ENCODE measurements around the gene HOXA7.

The HOXA7 gene

DNA sequence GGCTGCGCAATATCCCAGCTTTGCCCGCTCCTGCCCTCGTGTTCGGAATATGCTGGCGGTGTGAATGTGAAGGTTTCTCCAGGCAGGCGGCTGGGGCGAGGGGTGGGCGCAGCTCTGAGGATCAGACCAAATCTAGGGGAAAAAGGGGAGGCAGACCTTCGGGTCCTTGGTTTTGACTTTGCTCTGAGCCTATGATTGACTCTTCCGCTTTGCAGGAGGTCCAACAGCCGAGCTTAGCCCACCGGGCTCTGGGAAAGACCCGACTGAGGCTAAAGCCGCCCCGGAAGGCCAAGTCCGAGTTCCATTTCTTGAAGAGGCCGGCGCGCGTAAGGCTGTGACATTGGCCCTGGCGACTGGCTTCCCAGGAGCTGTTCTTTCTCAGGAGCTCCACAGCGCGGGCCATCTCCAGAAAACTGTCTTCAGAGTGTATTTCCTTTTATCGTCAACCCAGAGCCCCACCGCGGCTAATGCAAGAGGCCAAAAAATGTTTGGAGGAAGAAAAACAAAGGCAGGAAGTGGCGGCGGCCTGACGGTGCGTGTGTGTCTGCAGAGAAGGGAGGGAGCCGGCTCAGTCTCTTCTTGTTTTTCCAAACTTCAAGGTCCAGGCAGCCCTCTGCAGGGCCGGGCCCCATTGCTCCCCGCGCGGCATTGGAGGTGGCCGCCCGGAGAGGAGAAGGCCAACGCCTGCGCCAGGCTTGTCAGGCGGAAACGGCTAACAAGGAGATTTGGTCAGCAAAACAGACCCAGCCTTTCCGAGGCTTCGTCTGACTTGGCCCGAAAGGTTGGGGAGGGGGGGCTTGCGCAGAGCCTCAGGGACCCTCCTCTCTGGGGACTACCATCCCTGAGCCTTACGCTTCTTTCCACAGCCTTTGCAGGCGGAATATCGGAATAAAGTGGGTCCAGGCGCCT is 32.2 kb upstream of the HOXA7 start:
- no peak overlapping the region for H3K4me3 ChIP-seq (ENCODE audit: low read length)
- no peak for TF ChIP-seq CTCF (conservative IDR thresholded peaks at IDR 0.05; ENCODE audit: low read depth, low read length)
- DNase-seq (ENCODE audit: low read depth): no peak

GRCh38 chr7:27187475-27188385 is 31.3 kb upstream of the HOXA7 start:
- TF ChIP-seq CTCF (conservative IDR thresholded peaks at IDR 0.05; ENCODE audit: low read depth, low read length): no peak
- no peak overlapping the region for H3K4me3 ChIP-seq (ENCODE audit: low read length)
- no peak for DNase-seq (ENCODE audit: low read depth)

GRCh38 chr7:27186668-27187474 is 30.4 kb upstream of the HOXA7 start:
- no peak overlapping the region for H3K4me3 ChIP-seq (ENCODE audit: low read length)
- TF ChIP-seq CTCF (conservative IDR thresholded peaks at IDR 0.05; ENCODE audit: low read depth, low read length): no peak
- no peak for DNase-seq (ENCODE audit: low read depth)

DNA sequence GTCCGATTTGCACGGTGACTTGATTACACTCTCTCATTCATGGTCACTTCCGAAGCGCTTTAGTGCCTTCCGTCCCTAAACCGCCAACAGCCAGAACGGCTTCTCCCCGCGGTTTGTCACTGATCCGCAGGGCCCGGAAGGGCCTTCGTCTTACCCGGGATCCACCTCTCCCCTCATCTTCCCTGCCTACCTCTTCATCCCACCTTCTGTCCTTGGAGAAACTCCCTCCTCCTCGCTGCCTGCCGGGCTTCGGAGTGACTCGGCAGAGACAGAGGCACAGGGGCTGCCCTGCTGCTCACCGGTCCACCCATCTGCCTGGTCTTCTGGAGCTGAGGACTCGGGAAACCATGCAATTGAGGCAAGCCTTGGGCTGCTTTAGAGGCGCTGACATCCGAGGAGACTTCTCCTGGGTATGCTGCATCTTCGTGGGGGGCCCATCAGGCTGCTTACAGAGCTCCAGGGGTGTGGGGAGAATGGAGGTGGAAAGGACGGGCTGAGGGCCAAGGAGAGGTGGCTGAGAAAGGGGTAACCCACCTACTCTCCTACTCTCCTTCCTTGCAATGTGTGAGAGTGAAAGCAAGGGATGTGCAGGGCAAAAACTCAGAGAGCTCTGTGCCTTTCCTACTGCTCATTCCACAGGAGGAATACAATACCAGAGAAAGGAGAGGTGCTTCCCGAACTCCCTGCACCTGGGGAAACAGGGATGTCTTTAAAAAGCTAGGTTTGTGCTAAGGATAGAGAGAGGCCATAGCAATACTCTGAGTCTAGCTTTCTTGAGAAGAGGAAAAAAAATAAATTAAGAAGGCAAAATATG is 29.6 kb upstream of the HOXA7 start:
- no peak for DNase-seq (ENCODE audit: low read depth)
- H3K4me3 ChIP-seq (ENCODE audit: low read length): no peak overlapping the region
- TF ChIP-seq CTCF (conservative IDR thresholded peaks at IDR 0.05; ENCODE audit: low read depth, low read length): no peak

DNA sequence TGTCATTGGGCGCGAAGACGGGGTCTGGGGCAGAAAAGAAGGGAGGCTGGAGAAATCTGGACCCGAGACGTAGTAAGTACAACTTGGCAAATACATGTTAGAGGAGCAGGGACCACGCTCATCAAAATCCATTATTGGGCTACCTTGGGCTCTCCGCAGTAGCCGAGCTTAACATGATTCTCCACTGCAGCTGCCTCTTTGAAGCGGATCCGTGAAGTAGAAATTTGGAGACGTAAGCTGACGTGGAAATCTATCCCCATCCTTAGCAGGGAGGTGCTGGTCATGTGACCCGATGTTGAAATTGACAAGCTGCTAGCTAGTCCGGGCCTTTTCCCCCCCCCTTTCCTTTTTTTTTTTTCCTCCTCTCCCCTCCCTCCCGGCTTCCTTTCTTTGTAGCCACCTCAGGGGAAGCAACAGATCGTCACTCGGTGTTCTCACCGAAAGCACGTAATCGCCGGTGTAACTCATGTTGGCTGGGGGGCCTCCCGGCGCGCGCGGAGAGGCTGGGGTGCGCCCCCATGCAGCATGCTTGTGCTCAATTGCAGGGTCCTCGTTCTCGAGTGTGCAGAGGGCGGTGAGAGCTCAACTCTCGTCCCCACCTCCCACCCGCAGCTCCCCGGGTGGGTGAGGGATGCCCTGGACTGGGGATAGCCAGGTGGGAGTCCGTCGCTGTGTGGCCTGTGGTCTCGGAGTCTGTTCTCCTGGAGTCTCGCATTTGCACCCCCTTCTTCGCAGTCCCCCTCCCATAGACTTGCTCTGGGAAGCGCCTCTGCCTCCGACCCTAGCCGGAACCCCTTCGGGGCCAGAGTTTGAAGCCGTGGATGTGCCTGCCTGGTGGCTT is 28.8 kb upstream of the HOXA7 start, which contains the start of gene HOXA11:
Gene HOXA11 (minus strand): TSS at position 220 of the 841 bp plus-strand sequence. CDS start 88 bp downstream, at position 132.
- no peak for DNase-seq (ENCODE audit: low read depth)
- peak within 1 kb of the TSS; percentile 21 for H3K4me3 ChIP-seq (ENCODE audit: low read length)
- no peak for TF ChIP-seq CTCF (conservative IDR thresholded peaks at IDR 0.05; ENCODE audit: low read depth, low read length)
